ENCODE results near the gene WDR37. TPM values are rescaled to one million over a fixed set of nuclear protein-coding genes. Genes with fewer than 3 reads are reported as not detected.
A peak's percentile ranks its signal among the peaks of the same experiment; 100 is the strongest.

Gene WDR37
- total and polyA plus RNA-seq, 10 donors = 8.4 to 60.6 (median 33.9) TPM

DNA sequence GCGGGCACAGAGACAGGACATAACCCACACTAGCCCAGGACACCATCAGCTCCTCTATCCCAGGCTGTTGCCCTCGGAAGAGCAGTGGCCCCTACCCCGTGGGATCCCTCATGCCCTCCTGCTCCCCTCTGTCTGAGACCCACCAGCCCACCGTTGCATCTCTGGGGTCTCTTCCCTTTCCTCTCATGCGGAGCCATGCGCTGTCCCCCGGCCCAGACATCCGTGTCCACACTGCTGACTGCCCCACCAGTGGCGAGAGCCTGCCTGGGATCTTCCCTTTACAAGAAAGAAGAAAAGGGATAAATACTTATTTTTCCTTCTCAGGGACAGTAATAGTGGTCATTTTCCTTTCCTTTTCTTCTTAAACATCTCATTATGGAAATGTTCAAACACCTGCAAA is 115.4 kb downstream of the WDR37 start:
- Histone ChIP-seq H3K4me1 (no peaks in the 10 kb centered on the region), H3K27me3 (replicated peaks in 1 of 7) (peaks cover 0 to 22% (median 0%) of the 10 kb centered on the region in 7 donors), H3K36me3 (no peaks in the 10 kb centered on the region), H3K27ac (no peak overlapping the region), H3K4me3 (no peak overlapping the region), H3K9me3 (no peaks in the 10 kb centered on the region)
- DNase-seq = peak; percentile 55
- 80 to 88% (median 82%) methylated on average over 9 of the region's 9 CpGs for WGBS, 5 donors
- intact Hi-C loops (cut with DNase I; ENCODE audit: low total_unique reads) = no loop called here
- TF ChIP-seq, protein P1, sequence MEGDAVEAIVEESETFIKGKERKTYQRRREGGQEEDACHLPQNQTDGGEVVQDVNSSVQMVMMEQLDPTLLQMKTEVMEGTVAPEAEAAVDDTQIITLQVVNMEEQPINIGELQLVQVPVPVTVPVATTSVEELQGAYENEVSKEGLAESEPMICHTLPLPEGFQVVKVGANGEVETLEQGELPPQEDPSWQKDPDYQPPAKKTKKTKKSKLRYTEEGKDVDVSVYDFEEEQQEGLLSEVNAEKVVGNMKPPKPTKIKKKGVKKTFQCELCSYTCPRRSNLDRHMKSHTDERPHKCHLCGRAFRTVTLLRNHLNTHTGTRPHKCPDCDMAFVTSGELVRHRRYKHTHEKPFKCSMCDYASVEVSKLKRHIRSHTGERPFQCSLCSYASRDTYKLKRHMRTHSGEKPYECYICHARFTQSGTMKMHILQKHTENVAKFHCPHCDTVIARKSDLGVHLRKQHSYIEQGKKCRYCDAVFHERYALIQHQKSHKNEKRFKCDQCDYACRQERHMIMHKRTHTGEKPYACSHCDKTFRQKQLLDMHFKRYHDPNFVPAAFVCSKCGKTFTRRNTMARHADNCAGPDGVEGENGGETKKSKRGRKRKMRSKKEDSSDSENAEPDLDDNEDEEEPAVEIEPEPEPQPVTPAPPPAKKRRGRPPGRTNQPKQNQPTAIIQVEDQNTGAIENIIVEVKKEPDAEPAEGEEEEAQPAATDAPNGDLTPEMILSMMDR (IDR thresholded peaks at IDR 0.05 in 8 of 11, conservative IDR thresholded peaks at IDR 0.05 in 3 of 11) = no peak
- TF ChIP-seq POLR2AphosphoS5 (IDR thresholded peaks at IDR 0.05) (no peak), POLR2A (IDR thresholded peaks at IDR 0.05) (no peak)

DNA sequence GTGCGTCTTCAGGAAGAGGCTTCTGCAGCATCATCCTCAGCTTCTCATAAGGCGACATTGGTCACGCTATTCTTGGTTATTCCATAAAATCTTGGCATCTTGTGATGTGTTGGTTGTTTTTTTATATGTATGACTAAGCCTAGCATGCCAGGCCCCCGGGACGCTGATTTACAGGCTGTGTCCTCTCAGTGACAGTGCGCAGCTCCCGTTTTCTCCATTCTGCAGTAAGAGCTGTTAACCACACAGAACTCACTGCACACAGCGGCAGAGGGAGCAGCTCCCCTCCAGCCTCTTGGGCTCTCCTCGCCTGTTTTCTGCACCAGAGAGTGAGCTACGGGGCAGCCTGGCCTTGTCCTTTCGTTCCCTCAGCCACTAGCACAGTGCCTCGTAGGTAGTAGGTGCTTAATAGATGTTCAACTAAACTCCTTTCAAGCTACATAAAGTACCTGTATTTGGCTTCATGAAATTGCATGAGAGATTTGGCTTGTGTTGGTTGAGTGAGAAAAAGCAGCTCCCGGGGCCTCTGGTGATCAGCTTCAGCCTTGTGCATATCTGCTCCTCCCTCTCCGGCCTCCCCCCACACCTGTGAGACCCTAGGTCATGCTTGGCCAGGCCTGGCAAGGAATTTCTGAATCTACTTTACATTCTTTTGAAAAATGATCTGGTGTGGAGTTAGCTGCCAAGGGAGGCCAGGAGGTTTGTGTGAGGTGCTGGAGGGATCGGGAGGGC is 116.2 kb downstream of the WDR37 start:
- intact Hi-C loops (cut with DNase I; ENCODE audit: low total_unique reads) = no loop called here
- 84 to 87% (median 86%) methylated on average over 15 of the region's 15 CpGs for WGBS, 5 donors
- H3K9me3 ChIP-seq = no peaks in the 10 kb centered on the region
- H3K27ac ChIP-seq = no peak overlapping the region
- H3K27me3 ChIP-seq (replicated peaks in 1 of 7) = peaks cover 0 to 17% (median 0%) of the 10 kb centered on the region in 7 donors
- no peak for DNase-seq
- no peak overlapping the region for H3K4me3 ChIP-seq
- TF ChIP-seq, protein P1 (IDR thresholded peaks at IDR 0.05 in 8 of 11, conservative IDR thresholded peaks at IDR 0.05 in 3 of 11) = no peak
- TF ChIP-seq POLR2AphosphoS5 (IDR thresholded peaks at IDR 0.05) = no peak
- TF ChIP-seq POLR2A (IDR thresholded peaks at IDR 0.05) = no peak
- no peaks in the 10 kb centered on the region for H3K36me3 ChIP-seq
- H3K4me1 ChIP-seq = no peaks in the 10 kb centered on the region

DNA sequence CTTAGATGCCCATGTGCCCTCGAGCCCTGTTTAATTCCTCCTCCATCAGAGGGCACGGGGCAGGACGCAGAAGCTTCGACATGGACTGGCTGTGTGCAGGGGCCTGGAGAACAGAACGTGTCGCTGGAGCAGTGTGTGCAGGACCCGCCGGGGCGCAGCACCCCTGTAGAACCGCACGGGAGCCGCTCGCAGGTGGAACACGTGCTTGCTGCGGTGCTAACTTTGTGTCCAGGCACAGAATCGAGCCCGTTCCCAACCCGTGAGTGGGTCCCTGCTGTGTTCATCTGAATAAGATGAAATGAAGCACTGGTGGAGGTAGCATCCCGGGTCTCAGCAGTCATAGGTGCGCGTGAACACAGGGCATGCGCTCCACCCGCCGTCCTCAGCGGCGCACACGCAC is 116.9 kb downstream of the WDR37 start:
- Histone ChIP-seq H3K27ac (no peak overlapping the region), H3K4me1 (no peaks in the 10 kb centered on the region), H3K36me3 (no peaks in the 10 kb centered on the region), H3K4me3 (no peak overlapping the region), H3K27me3 (replicated peaks in 1 of 7) (peaks cover 0 to 17% (median 0%) of the 10 kb centered on the region in 7 donors), H3K9me3 (no peaks in the 10 kb centered on the region)
- intact Hi-C loops (cut with DNase I; ENCODE audit: low total_unique reads) = no loop called here
- WGBS, 5 donors = 84 to 93% (median 88%) methylated on average over 18 to 27 of the region's 27 CpGs
- TF ChIP-seq POLR2AphosphoS5 (IDR thresholded peaks at IDR 0.05) (no peak), POLR2A (IDR thresholded peaks at IDR 0.05) (no peak)
- TF ChIP-seq, protein P1 (IDR thresholded peaks at IDR 0.05 in 8 of 11, conservative IDR thresholded peaks at IDR 0.05 in 3 of 11) = no peak
- no peak for DNase-seq

DNA sequence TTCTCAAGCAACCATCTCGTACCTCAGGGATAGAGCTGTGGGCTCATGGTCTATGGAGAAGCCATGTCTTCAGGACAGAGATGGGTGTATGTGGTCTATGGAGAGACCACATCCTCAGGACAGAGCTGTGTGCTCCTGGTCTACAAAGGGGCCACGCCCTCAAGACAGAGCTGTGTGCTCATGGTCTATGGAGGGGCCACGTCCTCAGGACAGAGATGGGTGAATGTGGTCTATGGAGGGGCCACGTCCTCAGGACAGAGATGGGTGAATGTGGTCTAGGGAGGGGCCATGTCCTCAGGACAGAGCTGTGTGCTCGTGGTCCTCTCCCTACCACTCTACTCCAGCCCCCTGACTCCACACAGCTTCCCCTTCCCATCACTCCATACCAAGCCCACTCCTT is 117.8 kb downstream of the WDR37 start:
- peak; percentile 28 for DNase-seq
- Histone ChIP-seq H3K4me3 (no peak overlapping the region), H3K9me3 (no peaks in the 10 kb centered on the region), H3K36me3 (no peaks in the 10 kb centered on the region), H3K27ac (no peak overlapping the region), H3K4me1 (no peaks in the 10 kb centered on the region), H3K27me3 (replicated peaks in 1 of 7) (peaks cover 0 to 15% (median 0%) of the 10 kb centered on the region in 7 donors)
- no peak for TF ChIP-seq POLR2AphosphoS5 (IDR thresholded peaks at IDR 0.05)
- TF ChIP-seq, protein P1 (IDR thresholded peaks at IDR 0.05 in 8 of 11, conservative IDR thresholded peaks at IDR 0.05 in 3 of 11) = no peak
- no peak for TF ChIP-seq POLR2A (IDR thresholded peaks at IDR 0.05)
- 59 to 80% (median 66%) methylated on average over 5 of the region's 5 CpGs for WGBS, 5 donors
- intact Hi-C loops (cut with DNase I; ENCODE audit: low total_unique reads) = no loop called here
